ENCODE measurements around the gene KISS1R.
"Not testable (repeated sequence)": the region's sequence is repeated elsewhere in the genome, so short reads cannot be mapped to it uniquely, and the experiment has no call there.

- TF ChIP-seq CTCF, POLR2AphosphoS5 (IDR thresholded peaks at IDR 0.05): not testable (repeated sequence)
Measured at GRCh38 chr19:878751-879561, 38.2 kb upstream of the KISS1R start.

Measured in suprapubic skin (tissue), 3 donors.